CD4-positive, alpha-beta T cell treated with Interferon gamma for 1 hour (primary cell): ENCODE data around the gene DACT1.

Source experiments
- DNase-seq: peaks from one replicate; pipeline ENCODE4 v3.0.0-alpha.2; 2020

The DACT1 gene

GRCh38 chr14:58636129-58636528, 1.6 kb upstream of the DACT1 start:
- DNase-seq: no peak

GRCh38 chr14:58637040-58637390, 747 bp upstream of the DACT1 start:
- no peak for DNase-seq

GRCh38 chr14:58638231-58639197, 752 bp downstream of the DACT1 start:
- DNase-seq: no peak

- no peak for DNase-seq
These were observed 1.4 kb downstream of the DACT1 start for GRCh38 chr14:58639198-58639565.

- DNase-seq: no peak
These were observed 2.2 kb downstream of the DACT1 start for GRCh38 chr14:58639842-58640484.

GRCh38 chr14:58640959-58641358, 3.2 kb downstream of the DACT1 start:
- no peak for DNase-seq

GRCh38 chr14:58641509-58641908, 3.7 kb downstream of the DACT1 start:
- DNase-seq: no peak

GRCh38 chr14:58643366-58643765, 5.6 kb downstream of the DACT1 start:
- DNase-seq: no peak

GRCh38 chr14:58645641-58646040, 7.9 kb downstream of the DACT1 start:
- DNase-seq: no peak

GRCh38 chr14:58646479-58646878, 8.7 kb downstream of the DACT1 start:
- no peak for DNase-seq

- DNase-seq: no peak
These were observed 10.0 kb downstream of the DACT1 start for GRCh38 chr14:58647777-58648176.

GRCh38 chr14:58650857-58651256, 13.1 kb downstream of the DACT1 start:
- no peak for DNase-seq

- DNase-seq: no peak
These were observed 19.1 kb downstream of the DACT1 start for GRCh38 chr14:58656671-58657411.

GRCh38 chr14:58659061-58659460, 21.3 kb downstream of the DACT1 start:
- no peak for DNase-seq

GRCh38 chr14:58659846-58660245, 22.1 kb downstream of the DACT1 start:
- no peak for DNase-seq

GRCh38 chr14:58660407-58660806, 22.6 kb downstream of the DACT1 start:
- no peak for DNase-seq

- no peak for DNase-seq
These were observed 24.3 kb downstream of the DACT1 start for GRCh38 chr14:58662018-58662417.

- no peak for DNase-seq
These were observed 25.0 kb downstream of the DACT1 start for GRCh38 chr14:58662759-58663158.

GRCh38 chr14:58663494-58664111, 25.8 kb downstream of the DACT1 start:
- DNase-seq: no peak

- no peak for DNase-seq
These were observed 28.2 kb downstream of the DACT1 start for GRCh38 chr14:58665773-58666500.

- DNase-seq: no peak
These were observed 29.0 kb downstream of the DACT1 start for GRCh38 chr14:58666737-58667136.

GRCh38 chr14:58667900-58668299, 30.1 kb downstream of the DACT1 start:
- DNase-seq: no peak
